BJ (cell line): ENCODE results near the gene CCDC179. TPM values are rescaled to one million over a fixed set of nuclear protein-coding genes. Genes with fewer than 3 reads are reported as not detected.

Source experiments
- CTCF ChIA-PET: fragments of 350-600 bp; formaldehyde crosslinking; extraction: SDS; loops from one replicate; lab custom pipeline; 2021; ENCODE audit warnings: antibody characterized with exemption, inconsistent platforms; lab: Yijun Ruan, JAX
- POLR2A ChIA-PET: fragments of 300-600 bp; sonication (Branson Sonifier 250); formaldehyde crosslinking; extraction: SDS; loops from one replicate; lab custom pipeline; 2021; ENCODE audit warnings: antibody characterized with exemption; lab: Charles Lee
- DNase-seq: peaks from one replicate; pipeline ENCODE4 v3.0.0-alpha.2; 2011; ENCODE audit warnings: low read depth
- H3K27me3 ChIP-seq: 2 replicates; pipeline ENCODE4 v1.6.0; 2011; ENCODE audit warnings: low read length; ENCODE audit not compliant: control insufficient read depth, insufficient read depth
- H3K36me3 ChIP-seq: 2 replicates; pipeline ENCODE4 v1.5.1; 2011; ENCODE audit warnings: low read length; ENCODE audit not compliant: control insufficient read depth, insufficient read depth
- H3K4me3 ChIP-seq: 2 replicates; pipeline ENCODE4 v1.5.1; 2011; ENCODE audit warnings: low read depth, mild to moderate bottlenecking, control low read depth, low read length
- polyA plus RNA-seq: library from polyadenylated mRNA; depleted of rRNA; stranded (reverse); fragments of >200 nt; gene quantifications from 2 replicates; pipeline ENCODE4 v1.2.3, GENCODE V29; 2011; rRNA removed
- TF ChIP-seq, protein P1 (sequence below): IDR thresholded peaks from 2 replicates; pipeline ENCODE4 v1.5.1; 2011; ENCODE audit warnings: low read depth, mild to moderate bottlenecking, control low read depth, inconsistent platforms, low read length, moderate library complexity; ENCODE audit not compliant: insufficient read depth

CCDC179 gene
- polyA plus RNA-seq, 1 experiment, result not detected

DNA sequence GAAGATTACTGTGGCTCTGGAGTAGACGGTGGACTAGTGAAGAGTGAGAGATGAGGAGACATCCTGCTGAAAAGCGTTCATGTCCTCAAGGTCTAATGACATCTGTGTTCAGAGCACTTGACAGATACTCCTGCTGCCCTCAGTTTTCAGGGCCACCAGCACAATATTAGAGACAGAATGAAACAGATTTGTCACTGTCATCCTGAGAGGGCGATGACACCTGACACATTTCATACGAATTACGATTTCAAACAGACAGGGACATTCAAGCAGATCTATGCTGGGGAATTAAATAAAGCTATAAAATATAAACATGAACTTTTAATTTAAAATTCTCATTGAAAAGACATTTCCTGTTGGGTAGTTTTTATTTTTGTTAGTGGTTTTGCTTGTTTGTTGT lies 59.8 kb downstream of the CCDC179 start:
- TF ChIP-seq, protein P1, sequence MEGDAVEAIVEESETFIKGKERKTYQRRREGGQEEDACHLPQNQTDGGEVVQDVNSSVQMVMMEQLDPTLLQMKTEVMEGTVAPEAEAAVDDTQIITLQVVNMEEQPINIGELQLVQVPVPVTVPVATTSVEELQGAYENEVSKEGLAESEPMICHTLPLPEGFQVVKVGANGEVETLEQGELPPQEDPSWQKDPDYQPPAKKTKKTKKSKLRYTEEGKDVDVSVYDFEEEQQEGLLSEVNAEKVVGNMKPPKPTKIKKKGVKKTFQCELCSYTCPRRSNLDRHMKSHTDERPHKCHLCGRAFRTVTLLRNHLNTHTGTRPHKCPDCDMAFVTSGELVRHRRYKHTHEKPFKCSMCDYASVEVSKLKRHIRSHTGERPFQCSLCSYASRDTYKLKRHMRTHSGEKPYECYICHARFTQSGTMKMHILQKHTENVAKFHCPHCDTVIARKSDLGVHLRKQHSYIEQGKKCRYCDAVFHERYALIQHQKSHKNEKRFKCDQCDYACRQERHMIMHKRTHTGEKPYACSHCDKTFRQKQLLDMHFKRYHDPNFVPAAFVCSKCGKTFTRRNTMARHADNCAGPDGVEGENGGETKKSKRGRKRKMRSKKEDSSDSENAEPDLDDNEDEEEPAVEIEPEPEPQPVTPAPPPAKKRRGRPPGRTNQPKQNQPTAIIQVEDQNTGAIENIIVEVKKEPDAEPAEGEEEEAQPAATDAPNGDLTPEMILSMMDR, result no peak
- ChIA-PET POLR2A (no interaction called here), CTCF (interaction anchor here (0.9 to 3.1 kb wide), 2 partner anchors 13 to 76 kb away, joined by 3 to 15 read pairs; no protein-coding TSS in a partner anchor)

DNA sequence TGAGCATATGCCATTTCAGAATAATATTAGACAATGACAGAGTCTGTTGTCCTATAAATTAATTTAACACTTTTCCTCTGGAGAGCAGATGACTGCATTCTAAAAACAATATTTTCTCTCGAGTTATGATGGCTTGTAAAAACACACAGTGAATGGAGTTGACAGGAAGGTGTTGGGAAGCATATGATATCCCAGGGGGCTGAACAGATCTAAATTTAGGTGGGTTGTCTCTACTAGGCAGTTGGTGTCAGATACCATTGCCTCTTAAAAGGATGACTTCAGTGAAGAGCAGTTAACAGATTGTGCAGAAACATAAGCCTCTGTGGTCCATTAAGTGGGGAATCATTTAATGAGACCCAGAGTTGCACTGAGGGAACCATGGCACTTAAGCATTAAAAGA lies 61.4 kb downstream of the CCDC179 start:
- TF ChIP-seq, protein P1, result no peak
- H3K27me3 ChIP-seq, result no peaks in the 10 kb centered on the region
- ChIA-PET POLR2A (no interaction called here), CTCF (interaction anchor here (2.5 kb wide), 1 partner anchor 11 kb away, joined by 13 read pairs; no protein-coding TSS in a partner anchor)
- H3K36me3 ChIP-seq, result no peaks in the 10 kb centered on the region
- DNase-seq, result no peak
- H3K4me3 ChIP-seq, result no peak overlapping the region

More for the DNA sequence above, 59.8 kb downstream of the CCDC179 start:
- no peak overlapping the region for H3K4me3 ChIP-seq
- H3K36me3 ChIP-seq, result no peaks in the 10 kb centered on the region
- H3K27me3 ChIP-seq, result no peaks in the 10 kb centered on the region
- DNase-seq, result no peak

DNA sequence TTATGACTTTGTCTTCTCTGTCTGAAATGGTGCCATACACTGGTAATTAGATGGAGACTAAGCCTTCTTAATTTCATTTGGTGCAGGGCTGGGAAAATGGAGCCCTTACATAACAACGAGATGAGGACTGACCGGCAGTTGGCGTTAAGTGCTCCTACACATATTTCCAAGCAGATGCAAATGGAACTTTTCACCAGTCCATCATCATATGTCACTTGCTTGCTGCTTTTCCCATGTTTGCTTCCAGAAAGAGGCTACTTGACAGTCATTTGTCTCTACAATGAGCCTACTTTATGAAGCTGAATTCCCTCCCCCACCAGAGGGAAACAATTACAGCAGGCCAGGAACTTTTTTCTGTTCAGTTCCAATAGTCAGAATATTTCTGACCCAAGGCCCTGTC lies 63.2 kb downstream of the CCDC179 start:
- Histone ChIP-seq H3K36me3 (no peaks in the 10 kb centered on the region), H3K27me3 (no peaks in the 10 kb centered on the region), H3K4me3 (no peak overlapping the region)
- DNase-seq, result no peak
- TF ChIP-seq, protein P1, result no peak
- ChIA-PET POLR2A (no interaction called here), CTCF (interaction anchor here (0.8 to 2.5 kb wide), 2 partner anchors 9 to 993 kb away, joined by 4 to 13 read pairs; no protein-coding TSS in a partner anchor)

Other genes with a start within 250 kb of the CCDC179 start
- gene FANCF, start 234.7 kb downstream of the CCDC179 start, polyA plus RNA-seq, result 4.0 and 4.1 TPM in 2 replicates
- 0.44 and 0.52 TPM in 2 replicates for gene GAS2, start 193.9 kb downstream of the CCDC179 start, polyA plus RNA-seq
- 1.3 and 4.6 TPM in 2 replicates for gene SVIP, start 30.7 kb downstream of the CCDC179 start, polyA plus RNA-seq